Suprapubic skin (tissue), 2 donors: ENCODE results near the gene KCND2.

Experiments used
- EP300 ChIP-seq: sonication (generic); formaldehyde crosslinking; IDR thresholded peaks from one replicate; pipeline ENCODE4 v1.6.1; 2017; ENCODE audit warnings: antibody characterized with exemption
- POLR2A ChIP-seq, 2 donors: fragments of 450-650 bp; IDR thresholded peaks; one replicate each; pipeline ENCODE4 v1.6.1; 2017; ENCODE audit warnings: antibody characterized with exemption in 2 of 2, mild to moderate bottlenecking in 2 of 2, moderate library complexity in 2 of 2

DNA sequence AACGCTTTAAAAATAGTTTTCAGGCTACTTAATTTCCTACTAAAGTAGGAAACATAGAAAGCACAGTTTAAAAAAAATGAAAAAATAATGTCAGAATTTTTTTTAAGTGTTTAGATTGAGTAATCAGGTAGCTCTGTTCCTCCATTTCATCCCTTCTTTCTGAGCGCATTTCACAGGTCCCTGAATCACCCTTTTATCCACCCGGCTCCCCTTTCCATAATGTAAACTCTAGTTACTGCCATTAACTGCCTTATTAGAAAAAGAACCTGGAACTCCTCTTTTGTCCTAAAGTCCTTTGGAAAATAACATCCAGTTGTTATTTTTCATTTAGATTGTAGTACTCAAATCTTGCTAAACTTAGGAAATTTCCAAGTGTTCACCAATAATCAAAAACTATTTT, 5.8 kb downstream of the KCND2 start:
- no peak for TF ChIP-seq POLR2A (IDR thresholded peaks at IDR 0.05)
- TF ChIP-seq EP300: no peak
